AG10803 (cell line): ENCODE results near the gene RAB7A.
A peak's percentile ranks its signal among the peaks of the same experiment; 100 is the strongest.
"Not testable (repeated sequence)": the region's sequence is repeated elsewhere in the genome, so short reads cannot be mapped to it uniquely, and the experiment has no call there.

Source experiments
- DNase-seq: peaks from one replicate; pipeline ENCODE4 v3.0.0; 2010; ENCODE audit warnings: low read depth
- H3K4me3 ChIP-seq: 2 replicates; pipeline ENCODE4 v1.5.1; 2011; ENCODE audit warnings: mild to moderate bottlenecking, low read length, control low read depth
- CTCF ChIP-seq: conservative IDR thresholded peaks from 2 replicates; pipeline ENCODE4 v1.5.1; 2011; ENCODE audit warnings: mild to moderate bottlenecking, low read length, control low read depth, inconsistent platforms

Gene RAB7A

GRCh38 chr3:128736601-128737000 lies 10.6 kb downstream of the RAB7A start:
- DNase-seq, result peak; percentile 64
- TF ChIP-seq CTCF, result no peak
- H3K4me3 ChIP-seq, result no peak overlapping the region

- DNase-seq, result no peak
- no peak overlapping the region for H3K4me3 ChIP-seq
- TF ChIP-seq CTCF, result no peak
Observed at GRCh38 chr3:128740621-128741020, 14.6 kb downstream of the RAB7A start.

GRCh38 chr3:128742821-128743594 lies 17.0 kb downstream of the RAB7A start:
- H3K4me3 ChIP-seq, result no peak overlapping the region
- DNase-seq, result no peak
- TF ChIP-seq CTCF, result no peak

- H3K4me3 ChIP-seq, result no peak overlapping the region
- no peak for TF ChIP-seq CTCF
- no peak for DNase-seq
Observed at GRCh38 chr3:128745742-128746141, 19.8 kb downstream of the RAB7A start.

GRCh38 chr3:128746881-128747280 lies 20.9 kb downstream of the RAB7A start:
- no peak for TF ChIP-seq CTCF
- no peak for DNase-seq
- H3K4me3 ChIP-seq, result no peak overlapping the region

- no peak for DNase-seq
- no peak for TF ChIP-seq CTCF
- no peak overlapping the region for H3K4me3 ChIP-seq
Observed at GRCh38 chr3:128748557-128748956, 22.6 kb downstream of the RAB7A start.

GRCh38 chr3:128749035-128749434 lies 23.1 kb downstream of the RAB7A start:
- no peak for DNase-seq
- H3K4me3 ChIP-seq, result no peak overlapping the region
- TF ChIP-seq CTCF, result no peak

- not testable (repeated sequence) for H3K4me3 ChIP-seq, DNase-seq
Observed at GRCh38 chr3:128749561-128749960, 23.6 kb downstream of the RAB7A start.
